GM18526 (cell line): ENCODE data around the gene MAPK14.

Experiments
- POLR2A ChIP-seq: IDR thresholded peaks from 3 replicates; pipeline ENCODE4 v1.6.1; 2011; ENCODE audit not compliant: insufficient read length; ENCODE audit errors: extremely low read depth

MAPK14 gene

GRCh38 chr6:36061236-36061635 lies 33.6 kb downstream of the MAPK14 start:
- no peak for TF ChIP-seq POLR2A

GRCh38 chr6:36062247-36062646 lies 34.6 kb downstream of the MAPK14 start:
- no peak for TF ChIP-seq POLR2A

- TF ChIP-seq POLR2A, result no peak
Observed at GRCh38 chr6:36063318-36064060, 35.9 kb downstream of the MAPK14 start.

- no peak for TF ChIP-seq POLR2A
Observed at GRCh38 chr6:36064770-36065396, 37.3 kb downstream of the MAPK14 start.

DNA sequence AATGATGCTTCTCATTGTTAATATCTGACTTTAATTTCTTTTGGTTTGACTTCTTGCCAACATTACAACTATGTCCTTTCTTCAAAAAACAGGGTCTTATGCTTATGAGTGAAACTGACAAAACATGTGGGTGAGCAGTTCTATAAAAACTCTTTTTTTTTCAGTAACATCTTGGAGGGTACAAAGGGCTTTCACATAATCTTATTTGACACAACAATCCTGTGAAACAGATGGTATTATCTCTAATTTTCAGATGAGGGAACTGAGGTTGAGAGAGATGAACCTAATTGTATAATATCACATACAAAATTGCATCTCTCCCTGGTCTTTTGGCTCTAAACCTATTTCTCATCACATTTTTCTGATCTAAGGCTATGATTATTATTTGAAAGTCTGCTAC lies 38.3 kb downstream of the MAPK14 start:
- TF ChIP-seq POLR2A, result no peak

GRCh38 chr6:36066817-36067216 lies 39.2 kb downstream of the MAPK14 start:
- TF ChIP-seq POLR2A, result no peak

GRCh38 chr6:36067374-36068011 lies 39.9 kb downstream of the MAPK14 start:
- TF ChIP-seq POLR2A, result no peak

DNA sequence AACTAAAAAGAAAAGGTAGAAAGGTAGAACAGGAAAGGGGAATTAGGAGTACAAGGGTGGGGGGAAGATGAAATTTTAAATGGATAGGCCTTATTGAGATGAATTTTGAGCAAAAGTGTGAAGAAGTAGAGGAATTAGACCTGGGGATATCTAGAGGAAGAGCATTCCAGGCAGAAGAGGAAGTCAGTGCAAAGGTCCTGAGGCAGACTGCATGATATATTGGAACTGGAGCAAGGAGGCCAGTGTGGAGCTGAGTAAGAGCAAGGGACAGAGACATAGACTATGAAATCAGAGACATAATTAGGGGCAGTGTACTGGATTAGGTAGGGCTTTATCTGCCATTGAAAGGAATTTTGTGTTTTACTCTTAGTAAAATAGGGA lies 40.4 kb downstream of the MAPK14 start:
- TF ChIP-seq POLR2A, result no peak

DNA sequence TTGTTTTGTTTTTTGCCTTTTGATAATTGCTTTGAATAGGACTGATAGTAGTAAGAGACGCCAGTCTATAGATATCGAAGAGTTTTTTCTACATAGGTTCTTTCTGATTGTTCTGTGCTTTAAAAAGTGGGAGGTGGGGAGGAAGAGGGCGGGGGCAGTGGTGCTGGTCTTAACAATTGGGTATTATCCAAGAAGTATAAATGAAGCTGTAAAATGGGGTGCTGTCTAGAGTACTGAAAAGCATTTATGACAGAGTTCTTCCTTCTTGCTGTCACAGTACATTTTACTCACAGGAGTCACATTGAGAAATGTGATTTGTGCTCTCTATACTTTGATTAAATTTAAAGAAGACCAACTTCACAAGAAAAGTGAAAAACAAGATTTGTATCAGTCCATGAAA lies 41.0 kb downstream of the MAPK14 start:
- no peak for TF ChIP-seq POLR2A

DNA sequence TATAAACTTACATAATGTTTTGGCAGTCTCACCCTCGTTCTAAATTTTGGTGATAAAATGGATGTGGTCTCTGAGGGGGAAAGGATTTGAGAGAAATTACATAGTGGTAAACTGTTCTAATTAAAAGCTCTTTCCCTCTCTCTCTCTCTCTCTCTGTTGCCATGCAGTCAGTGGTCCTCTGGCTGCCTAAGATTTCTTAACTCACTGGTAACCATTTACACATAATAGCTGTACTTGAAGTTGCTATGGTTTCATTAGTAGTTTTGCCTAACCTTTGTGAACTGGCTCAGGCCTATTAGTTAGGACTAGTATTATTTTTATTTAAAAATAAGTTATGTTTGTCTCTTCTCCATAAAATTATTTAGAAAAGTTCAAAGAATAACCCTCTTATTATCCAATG lies 42.0 kb downstream of the MAPK14 start:
- no peak for TF ChIP-seq POLR2A

GRCh38 chr6:36070252-36070651 lies 42.6 kb downstream of the MAPK14 start:
- no peak for TF ChIP-seq POLR2A

DNA sequence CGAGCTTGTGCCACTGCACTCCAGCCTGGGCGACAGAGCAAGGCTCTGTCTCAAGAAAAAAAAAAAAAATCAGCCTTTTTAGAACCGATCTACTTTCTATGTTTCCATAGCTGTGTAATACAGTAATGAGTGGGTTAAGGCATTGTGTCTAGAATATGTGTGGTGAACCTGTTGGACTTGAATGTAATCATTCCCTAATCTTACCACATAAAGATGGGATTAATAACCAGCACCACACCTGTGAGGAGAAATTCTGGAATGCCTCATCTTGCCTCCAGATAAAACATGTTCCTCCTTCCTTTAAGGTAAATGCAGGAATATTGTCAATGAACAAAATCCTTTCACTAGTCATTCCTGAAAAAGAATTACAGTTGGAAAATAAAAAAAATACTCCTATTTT lies 43.7 kb downstream of the MAPK14 start:
- TF ChIP-seq POLR2A, result no peak

- no peak for TF ChIP-seq POLR2A
Observed at GRCh38 chr6:36071714-36072113, 44.1 kb downstream of the MAPK14 start.

- no peak for TF ChIP-seq POLR2A
Observed at GRCh38 chr6:36072681-36073080, 45.1 kb downstream of the MAPK14 start.

GRCh38 chr6:36073587-36073986 lies 46.0 kb downstream of the MAPK14 start:
- TF ChIP-seq POLR2A, result no peak

DNA sequence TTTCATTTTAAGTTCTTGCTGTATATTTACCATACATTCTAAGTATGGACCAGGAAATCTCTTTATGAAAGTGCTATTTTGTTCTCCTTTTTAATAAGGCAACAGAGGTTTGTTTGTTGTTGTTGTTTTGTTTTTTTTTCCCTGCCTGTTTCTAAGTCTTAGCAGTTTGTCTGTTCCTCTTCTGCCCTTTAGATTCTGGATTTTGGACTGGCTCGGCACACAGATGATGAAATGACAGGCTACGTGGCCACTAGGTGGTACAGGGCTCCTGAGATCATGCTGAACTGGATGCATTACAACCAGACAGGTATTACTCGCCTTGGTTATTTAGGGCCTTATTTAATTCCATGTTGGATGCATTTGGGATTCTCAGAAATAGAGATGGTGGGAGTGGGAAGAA lies 48.0 kb downstream of the MAPK14 start:
- TF ChIP-seq POLR2A, result no peak
